T-helper 1 cell treated with Interleukin-12 subunit alpha and Interleukin-12 subunit beta and Interleukin-4 antibody, amounts not matched to agents 30 μg/mL and 1 μg/mL, for 36 hours (primary cell): ENCODE results near the gene STPG2.

Experiments used
- H3K27ac Mint-ChIP-seq: one replicate; pipeline ENCODE4 v1.8.0; 2021; ENCODE audit warnings: mild to moderate bottlenecking, mixed read lengths
- H3K27me3 Mint-ChIP-seq: one replicate; pipeline ENCODE4 v1.8.0; 2021; ENCODE audit warnings: low read depth, mixed read lengths
- H3K36me3 Mint-ChIP-seq: one replicate; pipeline ENCODE4 v1.8.0; 2021; ENCODE audit warnings: low read depth, mixed read lengths
- H3K4me1 Mint-ChIP-seq: one replicate; pipeline ENCODE4 v1.8.0; 2021; ENCODE audit warnings: low read depth, mixed read lengths
- H3K4me3 Mint-ChIP-seq: one replicate; pipeline ENCODE4 v1.8.0; 2021; ENCODE audit warnings: mild to moderate bottlenecking, moderate library complexity, mixed read lengths
- H3K9me3 Mint-ChIP-seq: one replicate; pipeline ENCODE4 v1.8.0; 2021; ENCODE audit warnings: mixed read lengths

Gene STPG2

DNA sequence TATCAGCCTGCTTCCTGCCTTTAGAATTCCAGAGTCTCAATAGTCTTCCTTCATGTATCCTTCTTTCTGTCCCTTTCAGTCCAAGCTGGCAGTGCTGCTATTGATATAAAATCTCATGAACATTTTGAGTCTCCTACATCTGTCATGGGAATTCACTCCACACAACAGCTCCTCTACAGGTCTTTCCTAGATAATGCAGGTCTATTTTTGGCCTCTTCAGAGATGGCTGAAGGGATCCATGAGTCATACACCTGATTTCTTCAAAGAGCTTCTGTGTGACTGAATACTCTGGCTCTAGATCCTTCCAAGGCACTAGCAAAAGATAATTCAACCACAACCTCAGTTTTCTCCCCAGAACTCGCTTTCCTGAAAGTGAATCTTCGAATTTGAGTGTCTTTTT, 115.4 kb downstream of the STPG2 start:
- Mint-ChIP-seq H3K9me3 (peaks cover 15% of the 10 kb centered on the region), H3K4me1 (no peaks in the 10 kb centered on the region), H3K4me3 (no peak overlapping the region), H3K27ac (no peak overlapping the region), H3K27me3 (no peaks in the 10 kb centered on the region), H3K36me3 (no peaks in the 10 kb centered on the region)

- Mint-ChIP-seq H3K27ac (no peak overlapping the region), H3K4me3 (no peak overlapping the region), H3K4me1 (no peaks in the 10 kb centered on the region), H3K36me3 (no peaks in the 10 kb centered on the region), H3K9me3 (peaks cover 10% of the 10 kb centered on the region), H3K27me3 (no peaks in the 10 kb centered on the region)
Observed at GRCh38 chr4:98026362-98026761, 116.9 kb downstream of the STPG2 start.

- no peak overlapping the region for H3K4me3 Mint-ChIP-seq
- no peaks in the 10 kb centered on the region for H3K36me3 Mint-ChIP-seq
- no peaks in the 10 kb centered on the region for H3K4me1 Mint-ChIP-seq
- H3K9me3 Mint-ChIP-seq, result peaks cover 15% of the 10 kb centered on the region
- H3K27ac Mint-ChIP-seq, result no peak overlapping the region
- no peaks in the 10 kb centered on the region for H3K27me3 Mint-ChIP-seq
Observed at GRCh38 chr4:98006814-98007412, 136.4 kb downstream of the STPG2 start.

GRCh38 chr4:98006060-98006459, 137.2 kb downstream of the STPG2 start:
- Mint-ChIP-seq H3K27me3 (no peaks in the 10 kb centered on the region), H3K27ac (no peak overlapping the region), H3K9me3 (peaks cover 12% of the 10 kb centered on the region), H3K36me3 (no peaks in the 10 kb centered on the region), H3K4me3 (no peak overlapping the region), H3K4me1 (no peaks in the 10 kb centered on the region)

- Mint-ChIP-seq H3K4me1 (no peaks in the 10 kb centered on the region), H3K4me3 (no peak overlapping the region)
Observed at GRCh38 chr4:98000940-98001339, 142.3 kb downstream of the STPG2 start.

DNA sequence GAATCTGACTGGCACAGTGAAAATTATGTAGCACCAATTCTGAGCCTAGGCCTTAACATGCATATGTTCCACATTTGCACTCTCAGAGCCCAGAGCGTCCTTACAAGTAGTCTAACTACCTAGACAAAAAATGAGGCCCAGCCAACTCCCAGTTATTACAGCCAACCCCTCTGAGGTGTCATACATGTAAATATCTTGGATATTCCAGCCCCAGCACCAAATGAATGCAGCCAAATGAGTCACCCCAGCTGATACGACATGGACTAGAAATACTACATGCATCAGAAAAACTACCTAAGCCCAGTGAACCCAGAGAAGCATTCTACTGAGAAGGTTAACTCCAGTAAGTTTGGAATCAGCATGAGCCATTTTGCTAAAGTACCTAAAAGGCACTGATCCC, 145.1 kb downstream of the STPG2 start:
- no peaks in the 10 kb centered on the region for H3K4me1 Mint-ChIP-seq
- peaks cover 7% of the 10 kb centered on the region for H3K9me3 Mint-ChIP-seq
- H3K36me3 Mint-ChIP-seq, result no peaks in the 10 kb centered on the region
- no peak overlapping the region for H3K4me3 Mint-ChIP-seq
- H3K27me3 Mint-ChIP-seq, result no peaks in the 10 kb centered on the region
- no peak overlapping the region for H3K27ac Mint-ChIP-seq

More at GRCh38 chr4:98000940-98001339, 142.3 kb downstream of the STPG2 start:
- no peaks in the 10 kb centered on the region for H3K27me3 Mint-ChIP-seq
- H3K27ac Mint-ChIP-seq, result no peak overlapping the region
- peaks cover 7% of the 10 kb centered on the region for H3K9me3 Mint-ChIP-seq
- no peaks in the 10 kb centered on the region for H3K36me3 Mint-ChIP-seq

- Mint-ChIP-seq H3K4me1 (no peaks in the 10 kb centered on the region), H3K4me3 (no peak overlapping the region), H3K27me3 (no peaks in the 10 kb centered on the region), H3K9me3 (peaks cover 7% of the 10 kb centered on the region), H3K36me3 (no peaks in the 10 kb centered on the region), H3K27ac (no peak overlapping the region)
Observed at GRCh38 chr4:97994765-97995465, 148.4 kb downstream of the STPG2 start.

- no peaks in the 10 kb centered on the region for H3K9me3 Mint-ChIP-seq
- no peaks in the 10 kb centered on the region for H3K36me3 Mint-ChIP-seq
- H3K4me1 Mint-ChIP-seq, result no peaks in the 10 kb centered on the region
- no peaks in the 10 kb centered on the region for H3K27me3 Mint-ChIP-seq
- no peak overlapping the region for H3K27ac Mint-ChIP-seq
- no peak overlapping the region for H3K4me3 Mint-ChIP-seq
Observed at GRCh38 chr4:97990409-97990808, 152.9 kb downstream of the STPG2 start.

DNA sequence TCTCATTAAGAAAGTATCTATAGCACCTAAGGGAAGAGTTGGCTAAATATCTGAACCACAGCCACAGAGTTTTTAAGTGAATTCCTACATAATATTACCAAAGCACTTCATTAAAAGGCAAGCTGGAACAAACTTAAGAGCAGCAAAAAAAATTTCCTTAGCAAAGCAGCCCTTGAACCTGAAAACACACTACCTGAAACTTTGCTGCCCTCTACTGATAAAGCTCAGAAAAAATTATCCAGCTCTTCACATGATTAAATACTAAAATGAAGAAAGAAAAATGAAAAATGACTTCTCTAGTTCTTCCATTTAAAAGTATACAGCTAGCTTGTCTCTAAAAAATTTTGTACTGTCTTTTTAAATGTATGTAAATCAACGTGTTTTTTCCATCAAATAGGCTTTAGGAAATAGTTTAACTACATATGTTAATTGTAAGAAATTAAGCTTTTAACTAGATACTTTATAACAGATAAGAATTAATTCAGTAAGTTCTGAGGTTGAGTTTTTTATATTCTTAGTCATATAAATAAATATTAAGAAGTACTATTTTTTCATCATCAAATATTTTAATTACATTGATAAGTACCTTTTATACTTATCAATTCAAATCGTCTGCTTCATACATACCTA, 156.1 kb downstream of the STPG2 start:
- Mint-ChIP-seq H3K27me3 (no peaks in the 10 kb centered on the region), H3K36me3 (no peaks in the 10 kb centered on the region), H3K27ac (no peak overlapping the region), H3K4me1 (no peaks in the 10 kb centered on the region), H3K9me3 (no peaks in the 10 kb centered on the region), H3K4me3 (no peak overlapping the region)

DNA sequence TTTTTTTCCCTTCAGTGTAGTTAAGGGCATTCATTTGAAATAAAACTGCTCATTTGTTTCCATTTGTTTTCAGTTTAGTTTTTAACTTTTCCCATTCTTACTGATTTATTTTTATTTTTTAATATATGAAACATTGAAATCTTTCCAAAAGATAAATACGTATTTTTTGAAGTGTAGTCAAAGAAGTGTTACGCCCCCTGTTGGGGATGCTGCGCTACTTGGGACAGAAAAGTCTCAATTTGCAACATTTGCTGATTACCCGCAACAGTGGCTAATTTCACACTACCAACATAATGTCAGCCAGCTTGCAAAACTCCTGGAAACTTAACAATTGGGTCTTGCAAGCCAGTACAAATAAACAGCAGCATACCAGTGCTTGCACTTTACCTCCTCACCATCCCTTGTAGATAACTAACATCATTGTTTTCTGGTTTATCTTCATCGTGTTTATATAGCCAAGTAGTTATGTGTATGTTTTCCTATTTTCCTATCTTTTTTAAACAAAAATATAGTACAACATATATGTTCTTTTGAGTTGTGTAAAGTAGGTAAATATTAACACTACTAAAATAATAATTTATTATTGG, 158.6 kb downstream of the STPG2 start:
- Mint-ChIP-seq H3K4me1 (no peaks in the 10 kb centered on the region), H3K27ac (no peak overlapping the region)

GRCh38 chr4:97978791-97979488, 164.3 kb downstream of the STPG2 start:
- Mint-ChIP-seq H3K4me1 (no peaks in the 10 kb centered on the region), H3K27me3 (no peaks in the 10 kb centered on the region), H3K27ac (no peak overlapping the region), H3K36me3 (no peaks in the 10 kb centered on the region), H3K9me3 (peaks cover 7% of the 10 kb centered on the region), H3K4me3 (no peak overlapping the region)

More for the DNA sequence above, 158.6 kb downstream of the STPG2 start:
- no peaks in the 10 kb centered on the region for H3K36me3 Mint-ChIP-seq
- H3K4me3 Mint-ChIP-seq, result no peak overlapping the region
- H3K27me3 Mint-ChIP-seq, result no peaks in the 10 kb centered on the region
- no peaks in the 10 kb centered on the region for H3K9me3 Mint-ChIP-seq

DNA sequence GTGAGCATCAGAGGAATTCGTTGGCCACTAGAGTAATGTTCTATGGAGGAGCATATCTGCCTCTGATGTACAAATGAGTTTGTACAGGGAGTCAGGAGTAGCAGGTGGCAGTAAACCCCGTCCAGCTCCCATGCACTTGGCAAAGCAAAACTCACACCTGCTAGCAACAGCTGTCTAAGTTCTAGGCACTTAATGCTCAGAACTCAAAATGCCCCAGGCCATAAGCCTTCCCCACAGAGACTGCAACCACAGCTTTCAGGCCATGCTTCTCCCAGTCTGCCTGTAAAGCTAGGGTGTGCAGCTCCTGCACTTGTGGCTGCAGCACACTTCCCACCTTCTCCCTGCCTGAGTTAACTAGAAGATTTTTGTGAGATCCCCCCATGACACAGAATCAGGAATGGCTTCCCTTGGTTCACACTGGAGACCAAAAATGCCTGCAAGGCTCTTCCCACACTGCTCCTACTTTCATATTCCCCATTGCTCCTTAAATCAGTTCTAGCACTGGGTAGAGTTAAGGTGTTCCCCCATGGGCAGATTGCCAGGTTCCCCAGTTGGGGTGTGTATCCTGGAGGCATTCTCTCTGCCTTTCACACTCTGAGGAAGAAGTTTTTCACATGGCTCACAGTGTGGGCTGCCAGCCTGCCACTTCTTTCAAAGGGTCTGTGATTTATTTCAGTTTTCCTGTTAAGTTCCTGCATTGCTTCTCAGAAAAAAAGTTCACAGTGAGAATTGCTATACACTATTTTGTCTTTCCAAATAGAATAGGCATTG, 189.9 kb downstream of the STPG2 start:
- Mint-ChIP-seq H3K9me3 (no peaks in the 10 kb centered on the region), H3K4me1 (no peaks in the 10 kb centered on the region), H3K4me3 (no peak overlapping the region), H3K36me3 (no peaks in the 10 kb centered on the region), H3K27me3 (no peaks in the 10 kb centered on the region), H3K27ac (no peak overlapping the region)

DNA sequence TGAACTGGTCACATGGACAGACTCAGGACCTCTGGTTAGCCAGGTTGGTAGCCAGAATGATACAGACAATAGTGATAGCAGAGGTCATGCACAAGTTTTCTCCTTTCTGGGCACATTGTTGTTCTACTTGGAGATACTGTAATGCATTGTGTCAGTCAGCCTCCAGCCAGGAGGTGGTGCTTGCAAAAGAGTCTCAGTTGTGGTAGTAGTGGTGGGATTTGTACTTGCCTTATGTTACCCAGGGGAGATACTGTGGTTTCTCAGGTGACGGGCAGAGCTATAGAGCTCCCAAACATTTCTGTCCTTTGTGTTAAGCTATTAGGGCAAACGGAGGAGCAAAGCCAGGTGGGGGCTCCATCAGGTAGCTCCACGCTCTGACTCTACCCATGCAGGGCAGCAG, 190.5 kb downstream of the STPG2 start:
- Mint-ChIP-seq H3K9me3 (no peaks in the 10 kb centered on the region), H3K4me1 (no peaks in the 10 kb centered on the region), H3K27ac (no peak overlapping the region), H3K27me3 (no peaks in the 10 kb centered on the region), H3K36me3 (no peaks in the 10 kb centered on the region), H3K4me3 (no peak overlapping the region)

DNA sequence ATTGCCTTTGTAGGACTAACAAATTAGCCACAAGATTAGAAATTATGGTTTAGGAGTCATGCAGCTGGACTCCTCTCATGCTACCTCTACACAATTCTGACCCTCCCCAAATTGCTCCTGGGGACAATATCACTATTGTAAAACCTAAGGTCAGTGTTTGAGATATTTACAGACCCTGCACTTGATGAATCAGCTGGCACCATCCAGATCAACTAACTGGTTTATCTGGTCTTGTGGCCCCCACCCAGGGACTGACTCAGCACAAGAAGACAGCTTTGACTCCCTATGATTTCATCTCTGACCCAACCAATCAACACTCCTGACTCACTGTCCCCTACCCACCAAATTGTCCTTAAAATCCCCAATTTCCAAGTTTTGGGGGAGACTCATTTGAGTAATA, 192.4 kb downstream of the STPG2 start:
- H3K9me3 Mint-ChIP-seq, result no peaks in the 10 kb centered on the region
- H3K4me3 Mint-ChIP-seq, result no peak overlapping the region
- H3K4me1 Mint-ChIP-seq, result no peaks in the 10 kb centered on the region
- no peak overlapping the region for H3K27ac Mint-ChIP-seq
- H3K27me3 Mint-ChIP-seq, result no peaks in the 10 kb centered on the region
- no peaks in the 10 kb centered on the region for H3K36me3 Mint-ChIP-seq
